GM12865 (cell line): ENCODE data around the gene MAP2K6.

Experiments used
- DNase-seq: peaks from one replicate; pipeline ENCODE4 v3.0.0; 2010; ENCODE audit warnings: low read depth
- H3K4me3 ChIP-seq: 2 replicates; pipeline ENCODE4 v1.5.1; 2011; ENCODE audit warnings: mild to moderate bottlenecking, low read depth, low read length, control low read depth
- TF ChIP-seq, protein P1 (sequence below): IDR thresholded peaks from 2 replicates; pipeline ENCODE4 v1.5.1; 2011; ENCODE audit warnings: low read length, control low read depth, low read depth, inconsistent platforms; ENCODE audit not compliant: insufficient read depth; ENCODE audit errors: missing control alignments

Gene MAP2K6

GRCh38 chr17:69433093-69433492 lies 18.6 kb downstream of the MAP2K6 start:
- no peak for DNase-seq
- H3K4me3 ChIP-seq: no peak overlapping the region
- TF ChIP-seq, protein P1, sequence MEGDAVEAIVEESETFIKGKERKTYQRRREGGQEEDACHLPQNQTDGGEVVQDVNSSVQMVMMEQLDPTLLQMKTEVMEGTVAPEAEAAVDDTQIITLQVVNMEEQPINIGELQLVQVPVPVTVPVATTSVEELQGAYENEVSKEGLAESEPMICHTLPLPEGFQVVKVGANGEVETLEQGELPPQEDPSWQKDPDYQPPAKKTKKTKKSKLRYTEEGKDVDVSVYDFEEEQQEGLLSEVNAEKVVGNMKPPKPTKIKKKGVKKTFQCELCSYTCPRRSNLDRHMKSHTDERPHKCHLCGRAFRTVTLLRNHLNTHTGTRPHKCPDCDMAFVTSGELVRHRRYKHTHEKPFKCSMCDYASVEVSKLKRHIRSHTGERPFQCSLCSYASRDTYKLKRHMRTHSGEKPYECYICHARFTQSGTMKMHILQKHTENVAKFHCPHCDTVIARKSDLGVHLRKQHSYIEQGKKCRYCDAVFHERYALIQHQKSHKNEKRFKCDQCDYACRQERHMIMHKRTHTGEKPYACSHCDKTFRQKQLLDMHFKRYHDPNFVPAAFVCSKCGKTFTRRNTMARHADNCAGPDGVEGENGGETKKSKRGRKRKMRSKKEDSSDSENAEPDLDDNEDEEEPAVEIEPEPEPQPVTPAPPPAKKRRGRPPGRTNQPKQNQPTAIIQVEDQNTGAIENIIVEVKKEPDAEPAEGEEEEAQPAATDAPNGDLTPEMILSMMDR: no peak

DNA sequence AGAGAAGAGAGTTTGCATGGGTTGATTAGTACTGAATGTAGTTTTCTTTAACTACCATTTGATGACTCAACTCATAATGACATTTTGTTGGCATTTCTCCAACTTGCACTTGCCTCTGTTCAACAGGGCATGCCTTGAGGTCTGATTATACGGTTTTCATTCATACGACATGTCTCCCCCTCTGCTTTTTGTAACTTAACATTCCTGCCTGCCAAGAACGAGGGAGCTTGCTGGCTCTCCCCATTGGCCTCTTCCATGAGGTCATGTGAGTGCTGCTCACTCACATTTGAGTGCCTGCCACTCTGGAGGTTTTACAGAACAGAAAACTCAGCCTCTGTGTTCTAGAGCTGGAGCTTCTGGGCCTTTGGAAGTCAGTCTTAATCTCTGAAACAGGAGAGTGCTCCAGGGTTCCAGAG lies 19.7 kb downstream of the MAP2K6 start:
- H3K4me3 ChIP-seq: no peak overlapping the region
- no peak for DNase-seq
- TF ChIP-seq, protein P1: no peak

DNA sequence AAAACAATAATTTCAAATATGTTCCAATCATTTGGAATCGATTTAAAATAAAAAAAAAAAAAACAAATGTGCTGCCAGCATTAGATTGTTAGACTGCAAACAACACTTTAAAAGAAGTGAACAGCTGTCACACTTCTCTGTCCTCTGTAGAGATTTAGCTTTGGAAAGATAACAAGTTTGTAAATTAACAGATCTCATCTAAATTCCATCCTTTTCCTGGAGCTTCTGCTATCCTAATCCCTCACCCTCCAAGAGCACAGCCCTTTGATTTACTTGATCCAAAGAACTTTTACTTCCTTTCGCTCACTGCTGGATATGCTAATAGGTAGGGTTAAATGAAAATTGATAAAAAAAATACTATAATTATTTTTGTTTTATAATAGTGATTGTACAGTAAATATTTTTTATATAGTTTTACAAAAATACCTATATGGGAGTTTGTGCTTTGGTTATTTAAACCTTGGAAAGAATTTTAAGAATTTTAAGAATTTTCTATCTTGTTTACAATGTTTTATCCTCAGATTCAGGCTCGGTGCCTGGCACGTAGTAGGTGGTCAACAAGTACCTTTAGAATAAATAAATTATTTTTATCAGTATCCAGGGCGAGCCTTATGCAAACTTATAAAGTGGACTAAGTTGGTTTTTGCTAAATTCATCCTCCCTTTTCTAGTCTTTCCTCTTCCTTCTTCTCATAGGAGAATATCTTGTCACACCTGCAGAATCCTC lies 21.6 kb downstream of the MAP2K6 start:
- H3K4me3 ChIP-seq: no peak overlapping the region
- TF ChIP-seq, protein P1: no peak
- no peak for DNase-seq

GRCh38 chr17:69437475-69437874 lies 23.0 kb downstream of the MAP2K6 start:
- DNase-seq: no peak
- no peak overlapping the region for H3K4me3 ChIP-seq
- TF ChIP-seq, protein P1: no peak

- DNase-seq: no peak
- TF ChIP-seq, protein P1: no peak
- no peak overlapping the region for H3K4me3 ChIP-seq
Measured at GRCh38 chr17:69438776-69439175, 24.3 kb downstream of the MAP2K6 start.

DNA sequence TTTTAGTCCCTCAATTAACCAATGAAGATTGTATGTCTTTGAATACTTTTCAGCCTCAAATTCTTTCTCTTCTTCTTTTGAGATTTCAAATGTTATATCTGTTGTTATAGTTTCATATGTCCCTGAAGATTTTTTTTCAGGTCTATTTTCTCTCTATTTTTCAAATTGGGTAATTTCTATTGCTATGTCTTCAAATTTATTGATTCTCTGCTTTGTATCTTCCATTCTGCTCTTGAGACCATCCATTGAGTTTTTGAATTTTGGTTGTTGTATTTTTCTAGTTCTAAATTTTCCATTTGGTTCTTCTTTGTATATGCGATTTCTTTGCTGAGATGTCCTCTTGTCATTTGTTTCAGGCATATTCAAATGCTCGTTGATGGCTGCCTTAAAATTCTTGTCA lies 26.7 kb downstream of the MAP2K6 start:
- H3K4me3 ChIP-seq: no peak overlapping the region
- no peak for DNase-seq
- TF ChIP-seq, protein P1: no peak

GRCh38 chr17:69443138-69443537 lies 28.6 kb downstream of the MAP2K6 start:
- no peak for DNase-seq
- TF ChIP-seq, protein P1: no peak
- no peak overlapping the region for H3K4me3 ChIP-seq
